Trophoblast cell (in vitro differentiated cells and primary cell): ENCODE results near the gene PLXNA2.

Experiments used
- DNase-seq, 2 donors: peaks; one replicate each; pipeline ENCODE4 v3.0.0-alpha.2; 2016
- H2AFZ ChIP-seq: 2 replicates; pipeline ENCODE4 v1.6.1; 2013; ENCODE audit warnings: low read length, moderate library complexity, mild to moderate bottlenecking; ENCODE audit not compliant: insufficient read depth, poor library complexity
- H2AK5ac ChIP-seq: 2 replicates; pipeline ENCODE4 v1.6.1; 2013; ENCODE audit warnings: mild to moderate bottlenecking, low read length
- H2BK120ac ChIP-seq: 2 replicates; pipeline ENCODE4 v1.6.1; 2013; ENCODE audit warnings: low read length, mild to moderate bottlenecking, moderate library complexity; ENCODE audit not compliant: insufficient read depth, poor library complexity
- H2BK12ac ChIP-seq: 2 replicates; pipeline ENCODE4 v1.6.1; 2013; ENCODE audit warnings: mild to moderate bottlenecking, low read length, moderate library complexity
- H2BK5ac ChIP-seq: 2 replicates; pipeline ENCODE4 v1.6.1; 2013; ENCODE audit warnings: low read length, low read depth, moderate library complexity, mild to moderate bottlenecking; ENCODE audit not compliant: poor library complexity
- H3K14ac ChIP-seq: 2 replicates; pipeline ENCODE4 v1.6.1; 2013; ENCODE audit warnings: mild to moderate bottlenecking, low read length
- H3K18ac ChIP-seq: 2 replicates; pipeline ENCODE4 v1.6.1; 2013; ENCODE audit warnings: mild to moderate bottlenecking, low read length
- H3K23ac ChIP-seq: 2 replicates; pipeline ENCODE4 v1.6.1; 2013; ENCODE audit warnings: low read length
- H3K27ac ChIP-seq: 2 replicates; pipeline ENCODE4 v1.5.1; 2013; ENCODE audit warnings: low read depth, mild to moderate bottlenecking, inconsistent platforms, low read length, moderate library complexity
- H3K27me3 ChIP-seq: 2 replicates; pipeline ENCODE4 v1.6.1; 2013; ENCODE audit warnings: inconsistent platforms, mild to moderate bottlenecking, low read length, moderate library complexity; ENCODE audit not compliant: insufficient read depth
- H3K36me3 ChIP-seq, 2 experiments: 1 replicate in 1 of 2; 2 replicates in 1 of 2; pipeline ENCODE4 v1.6.1; 2013; ENCODE audit warnings: low read length in 2 of 2, mild to moderate bottlenecking in 2 of 2, moderate library complexity in 1 of 2; ENCODE audit not compliant: insufficient read depth in 2 of 2, control insufficient read depth in 1 of 2
- H3K4ac ChIP-seq: 2 replicates; pipeline ENCODE4 v1.6.1; 2013; ENCODE audit warnings: low read depth, mild to moderate bottlenecking, low read length, moderate library complexity
- H3K4me1 ChIP-seq, 2 experiments: 1 replicate in 1 of 2; 2 replicates in 1 of 2; pipeline ENCODE4 v1.6.1; 2013; ENCODE audit warnings: low read length in 2 of 2, mild to moderate bottlenecking in 2 of 2, moderate library complexity in 1 of 2; ENCODE audit not compliant: insufficient read depth in 2 of 2, control insufficient read depth in 1 of 2
- H3K4me2 ChIP-seq: 2 replicates; pipeline ENCODE4 v1.6.1; 2013; ENCODE audit warnings: inconsistent platforms, mild to moderate bottlenecking, low read length, moderate library complexity
- H3K4me3 ChIP-seq: 2 replicates; pipeline ENCODE4 v1.5.1; 2013; ENCODE audit warnings: mild to moderate bottlenecking, low read depth, low read length, inconsistent platforms
- H3K79me1 ChIP-seq: one replicate; pipeline ENCODE4 v1.6.1; 2013; ENCODE audit warnings: low read length
- H3K79me2 ChIP-seq: 2 replicates; pipeline ENCODE4 v1.6.1; 2013; ENCODE audit warnings: low read length, mild to moderate bottlenecking; ENCODE audit not compliant: control insufficient read depth, insufficient read depth, poor library complexity
- H3K9ac ChIP-seq: 2 replicates; pipeline ENCODE4 v1.6.1; 2013; ENCODE audit warnings: mild to moderate bottlenecking, low read length
- H3K9me3 ChIP-seq: 2 replicates; pipeline ENCODE4 v1.6.1; 2013; ENCODE audit warnings: low read depth, mild to moderate bottlenecking, control low read depth, inconsistent platforms, low read length; ENCODE audit not compliant: insufficient read depth
- H4K12ac ChIP-seq: 2 replicates; pipeline ENCODE4 v1.6.1; 2013; ENCODE audit warnings: low read depth, mild to moderate bottlenecking, low read length, moderate library complexity
- H4K8ac ChIP-seq: 2 replicates; pipeline ENCODE4 v1.6.1; 2013; ENCODE audit warnings: low read depth, mild to moderate bottlenecking, low read length, moderate library complexity
- H4K91ac ChIP-seq: one replicate; pipeline ENCODE4 v1.6.1; 2013; ENCODE audit warnings: low read depth, mild to moderate bottlenecking, low read length, moderate library complexity
- WGBS: extraction: QIAGEN DNeasy Blood & Tissue Kit; methylation state at CpG from one replicate; pipeline ENCODE4 v1.1.7; 2013; ENCODE audit warnings: missing lambda C conversion rate; ENCODE audit not compliant: insufficient read length, insufficient coverage; ENCODE audit errors: extremely low coverage; 5-methylcytosine and 5-hydroxymethylcytosine counted together

Gene PLXNA2

GRCh38 chr1:208216806-208217205 lies 27.4 kb downstream of the PLXNA2 start:
- H4K91ac ChIP-seq, result peak overlapping the region; percentile 47
- no peak overlapping the region for H4K12ac ChIP-seq
- peak overlapping the region; percentile 94 for H2AK5ac ChIP-seq
- no CpG with 5 or more reads among the region's 16 CpGs for WGBS
- no peaks in the 10 kb centered on the region for H3K9me3 ChIP-seq
- no peak overlapping the region for H2AFZ ChIP-seq
- H3K4ac ChIP-seq, result peak overlapping the region; percentile 37
- H3K79me1 ChIP-seq, result peaks cover 47% of the 10 kb centered on the region
- H3K27ac ChIP-seq, result peak overlapping the region; percentile 4
- H2BK12ac ChIP-seq, result peak overlapping the region; percentile 58
- peak overlapping the region; percentile 5 for H2BK5ac ChIP-seq
- H4K8ac ChIP-seq, result peak overlapping the region; percentile 11
- H3K27me3 ChIP-seq, result no peaks in the 10 kb centered on the region
- H3K9ac ChIP-seq, result no peak overlapping the region
- H3K36me3 ChIP-seq, result peaks cover 21 to 34% of the 10 kb centered on the region in 2 experiments
- peaks cover 17% of the 10 kb centered on the region for H3K79me2 ChIP-seq
- H3K23ac ChIP-seq, result no peak overlapping the region
- peak overlapping the region; percentile 38 for H3K14ac ChIP-seq
- H3K4me2 ChIP-seq, result no peak overlapping the region
- H3K4me1 ChIP-seq, result peaks cover 58 to 68% of the 10 kb centered on the region in 2 experiments
- peak overlapping the region; percentile 50 for H3K18ac ChIP-seq
- no peak for DNase-seq
- H3K4me3 ChIP-seq, result no peak overlapping the region
- H2BK120ac ChIP-seq, result peak overlapping the region; percentile 34

- no peak overlapping the region for H3K4me2 ChIP-seq
- peak overlapping the region; percentile 14 for H3K18ac ChIP-seq
- H3K79me1 ChIP-seq, result peaks cover 44% of the 10 kb centered on the region
- H2BK120ac ChIP-seq, result no peak overlapping the region
- H2BK5ac ChIP-seq, result no peak overlapping the region
- H2AFZ ChIP-seq, result no peak overlapping the region
- no peak overlapping the region for H3K9ac ChIP-seq
- H3K27me3 ChIP-seq, result no peaks in the 10 kb centered on the region
- no peak overlapping the region for H3K4me3 ChIP-seq
- peaks cover 55 to 64% of the 10 kb centered on the region in 2 experiments for H3K4me1 ChIP-seq
- WGBS, result no CpG with 5 or more reads among the region's 1 CpG
- peaks cover 23 to 36% of the 10 kb centered on the region in 2 experiments for H3K36me3 ChIP-seq
- H2BK12ac ChIP-seq, result peak overlapping the region; percentile 32
- H4K12ac ChIP-seq, result no peak overlapping the region
- peaks cover 17% of the 10 kb centered on the region for H3K79me2 ChIP-seq
- no peak overlapping the region for H4K91ac ChIP-seq
- H3K23ac ChIP-seq, result no peak overlapping the region
- H3K14ac ChIP-seq, result no peak overlapping the region
- H3K27ac ChIP-seq, result peak overlapping the region; percentile 54
- no peak overlapping the region for H3K4ac ChIP-seq
- no peaks in the 10 kb centered on the region for H3K9me3 ChIP-seq
- peak in 1 of 2 donors; percentile 64 for DNase-seq
- H2AK5ac ChIP-seq, result peak overlapping the region; percentile 49
- H4K8ac ChIP-seq, result no peak overlapping the region
Observed at GRCh38 chr1:208216062-208216461, 28.1 kb downstream of the PLXNA2 start.

- no peak overlapping the region for H4K8ac ChIP-seq
- peak overlapping the region; percentile 54 for H3K27ac ChIP-seq
- no peak overlapping the region for H3K14ac ChIP-seq
- peaks cover 52 to 60% of the 10 kb centered on the region in 2 experiments for H3K4me1 ChIP-seq
- no peak overlapping the region for H2BK120ac ChIP-seq
- H3K36me3 ChIP-seq, result peaks cover 23 to 37% of the 10 kb centered on the region in 2 experiments
- H3K18ac ChIP-seq, result peak overlapping the region; percentile 14
- no peak overlapping the region for H3K4ac ChIP-seq
- no peak overlapping the region for H4K91ac ChIP-seq
- no peak overlapping the region for H4K12ac ChIP-seq
- no peak overlapping the region for H2AFZ ChIP-seq
- no peak overlapping the region for H3K9ac ChIP-seq
- H3K4me2 ChIP-seq, result no peak overlapping the region
- no peak overlapping the region for H2AK5ac ChIP-seq
- H3K79me1 ChIP-seq, result peaks cover 39% of the 10 kb centered on the region
- no peak overlapping the region for H3K23ac ChIP-seq
- H3K79me2 ChIP-seq, result peaks cover 17% of the 10 kb centered on the region
- no peak overlapping the region for H2BK5ac ChIP-seq
- no peaks in the 10 kb centered on the region for H3K27me3 ChIP-seq
- DNase-seq, result no peak
- H3K4me3 ChIP-seq, result no peak overlapping the region
- H2BK12ac ChIP-seq, result no peak overlapping the region
- H3K9me3 ChIP-seq, result no peaks in the 10 kb centered on the region
Observed at GRCh38 chr1:208215393-208215792, 28.8 kb downstream of the PLXNA2 start.

- no peaks in the 10 kb centered on the region for H3K27me3 ChIP-seq
- peaks cover 30 to 50% of the 10 kb centered on the region in 2 experiments for H3K36me3 ChIP-seq
- H3K4ac ChIP-seq, result peak overlapping the region; percentile 15
- H3K79me1 ChIP-seq, result peaks cover 32% of the 10 kb centered on the region
- H2AK5ac ChIP-seq, result peak overlapping the region; percentile 30
- H3K18ac ChIP-seq, result peak overlapping the region; percentile 64
- H2BK5ac ChIP-seq, result peak overlapping the region; percentile 78
- H3K4me3 ChIP-seq, result no peak overlapping the region
- H2BK120ac ChIP-seq, result peak overlapping the region; percentile 86
- peak overlapping the region; percentile 58 for H3K14ac ChIP-seq
- no peak overlapping the region for H3K4me2 ChIP-seq
- WGBS, result no CpG with 5 or more reads among the region's 3 CpGs
- no peak for DNase-seq
- H3K27ac ChIP-seq, result peak overlapping the region; percentile 52
- H2AFZ ChIP-seq, result no peak overlapping the region
- H3K23ac ChIP-seq, result no peak overlapping the region
- no peak overlapping the region for H3K9ac ChIP-seq
- H4K12ac ChIP-seq, result peak overlapping the region; percentile 47
- peaks cover 48 to 56% of the 10 kb centered on the region in 2 experiments for H3K4me1 ChIP-seq
- peak overlapping the region; percentile 66 for H4K8ac ChIP-seq
- peaks cover 14% of the 10 kb centered on the region for H3K79me2 ChIP-seq
- H2BK12ac ChIP-seq, result peak overlapping the region; percentile 78
- H3K9me3 ChIP-seq, result no peaks in the 10 kb centered on the region
- peak overlapping the region; percentile 85 for H4K91ac ChIP-seq
Observed at GRCh38 chr1:208213786-208214185, 30.4 kb downstream of the PLXNA2 start.
